B cell (primary cell): Measurements from ENCODE around the gene GLP2R.

Experiments
- EZH2 ChIP-seq: IDR thresholded peaks from 2 replicates; pipeline ENCODE4 v1.6.1; 2012; ENCODE audit warnings: borderline replicate concordance, low read depth, mild to moderate bottlenecking, moderate library complexity, low read length; ENCODE audit not compliant: insufficient read depth, poor library complexity, severe bottlenecking
- TF ChIP-seq, protein P1 (sequence below): fragments of 200-600 bp; IDR thresholded peaks from one replicate; pipeline ENCODE4 v1.8.0; 2022; ENCODE audit warnings: antibody characterized with exemption, mild to moderate bottlenecking

DNA sequence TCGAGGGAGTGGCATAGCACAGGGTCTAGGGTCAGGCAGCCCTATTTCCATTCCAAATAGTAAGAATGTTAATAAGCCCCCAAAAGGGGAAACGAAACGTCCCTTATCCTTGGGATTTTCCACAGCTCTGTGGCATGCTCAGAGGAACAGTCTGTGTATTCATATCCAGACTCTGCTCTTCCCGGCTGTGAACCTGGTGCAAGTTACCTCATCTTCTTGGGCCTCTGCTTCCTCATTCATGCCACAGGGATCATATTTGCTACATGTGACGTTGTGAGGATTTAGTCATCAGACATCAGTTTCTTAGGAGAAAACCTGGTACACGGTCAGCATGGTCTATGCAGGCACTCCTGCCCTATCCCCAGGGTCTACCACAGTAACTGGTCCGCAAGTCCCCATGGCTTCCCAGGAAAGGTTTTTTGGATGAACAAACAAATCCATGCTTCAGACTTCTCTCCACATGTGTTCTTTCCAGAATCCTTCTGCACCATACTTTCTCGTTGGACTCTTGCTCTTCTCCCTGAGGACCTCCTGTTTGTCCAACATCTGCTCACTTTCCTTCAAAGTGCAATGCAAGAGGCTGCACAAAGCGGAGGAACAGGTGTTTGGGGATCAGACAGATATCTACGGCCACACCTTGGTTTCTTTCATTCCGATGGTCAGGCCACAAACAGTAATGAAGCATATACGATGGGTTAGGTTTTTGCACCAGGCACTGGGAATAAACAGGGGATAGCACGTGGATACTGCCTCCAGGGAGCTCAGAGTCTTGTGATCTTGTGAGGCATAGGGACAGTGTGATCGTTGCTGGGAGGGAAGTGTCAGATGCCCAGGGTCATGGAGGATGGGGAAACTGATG, 17.7 kb downstream of the GLP2R start:
- TF ChIP-seq, protein P1, sequence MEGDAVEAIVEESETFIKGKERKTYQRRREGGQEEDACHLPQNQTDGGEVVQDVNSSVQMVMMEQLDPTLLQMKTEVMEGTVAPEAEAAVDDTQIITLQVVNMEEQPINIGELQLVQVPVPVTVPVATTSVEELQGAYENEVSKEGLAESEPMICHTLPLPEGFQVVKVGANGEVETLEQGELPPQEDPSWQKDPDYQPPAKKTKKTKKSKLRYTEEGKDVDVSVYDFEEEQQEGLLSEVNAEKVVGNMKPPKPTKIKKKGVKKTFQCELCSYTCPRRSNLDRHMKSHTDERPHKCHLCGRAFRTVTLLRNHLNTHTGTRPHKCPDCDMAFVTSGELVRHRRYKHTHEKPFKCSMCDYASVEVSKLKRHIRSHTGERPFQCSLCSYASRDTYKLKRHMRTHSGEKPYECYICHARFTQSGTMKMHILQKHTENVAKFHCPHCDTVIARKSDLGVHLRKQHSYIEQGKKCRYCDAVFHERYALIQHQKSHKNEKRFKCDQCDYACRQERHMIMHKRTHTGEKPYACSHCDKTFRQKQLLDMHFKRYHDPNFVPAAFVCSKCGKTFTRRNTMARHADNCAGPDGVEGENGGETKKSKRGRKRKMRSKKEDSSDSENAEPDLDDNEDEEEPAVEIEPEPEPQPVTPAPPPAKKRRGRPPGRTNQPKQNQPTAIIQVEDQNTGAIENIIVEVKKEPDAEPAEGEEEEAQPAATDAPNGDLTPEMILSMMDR = no peak
- TF ChIP-seq EZH2 = no peak
